HT-29 (cell line): ENCODE measurements around the gene MORN1. TPM values are rescaled to one million over a fixed set of nuclear protein-coding genes. Genes with fewer than 3 reads are reported as not detected.
A peak's percentile ranks its signal among the peaks of the same experiment; 100 is the strongest.
"Not testable (repeated sequence)": the region's sequence is repeated elsewhere in the genome, so short reads cannot be mapped to it uniquely, and the experiment has no call there.

Experiments
- DNase-seq: peaks from one replicate; pipeline ENCODE4 v3.0.0-alpha.2; 2015; ENCODE audit warnings: low spot score
- total RNA-seq: library from RNA; depleted of rRNA; stranded (reverse); fragments of >200 nt; shearing (Covaris generic); gene quantifications from 2 replicates; pipeline ENCODE4 v1.2.3, GENCODE V29; 2014; rRNA removed

MORN1 gene
- total RNA-seq, result 19.3 and 23.6 TPM in 2 replicates

- DNase-seq, result peak; percentile 98
These were observed at the start of gene MORN1, which contains the start of gene RER1 for GRCh38 chr1:2391041-2391930. MORN1 (minus strand) TSS chr1:2391554; CDS start chr1:2391533, 21 bp downstream. RER1 (plus strand) TSS chr1:2391841; CDS start chr1:2395791, 3,950 bp downstream.

GRCh38 chr1:2440346-2440745, 49.0 kb upstream of the MORN1 start:
- DNase-seq, result not testable (repeated sequence)

GRCh38 chr1:2439369-2439768, 48.0 kb upstream of the MORN1 start:
- no peak for DNase-seq

GRCh38 chr1:2438641-2439040, 47.3 kb upstream of the MORN1 start:
- no peak for DNase-seq

- no peak for DNase-seq
These were observed 46.7 kb upstream of the MORN1 start for GRCh38 chr1:2438038-2438437.

GRCh38 chr1:2437617-2438016, 46.3 kb upstream of the MORN1 start:
- no peak for DNase-seq

GRCh38 chr1:2436876-2437275, 45.5 kb upstream of the MORN1 start:
- no peak for DNase-seq

- no peak for DNase-seq
These were observed 44.5 kb upstream of the MORN1 start for GRCh38 chr1:2435746-2436355.

- no peak for DNase-seq
These were observed 43.7 kb upstream of the MORN1 start for GRCh38 chr1:2435091-2435490.

GRCh38 chr1:2433936-2434655, 42.7 kb upstream of the MORN1 start:
- no peak for DNase-seq

- no peak for DNase-seq
These were observed 41.8 kb upstream of the MORN1 start for GRCh38 chr1:2433196-2433595.

GRCh38 chr1:2432441-2432844, 41.1 kb upstream of the MORN1 start:
- no peak for DNase-seq

GRCh38 chr1:2431518-2431917, 40.2 kb upstream of the MORN1 start:
- no peak for DNase-seq

- DNase-seq, result no peak
These were observed 39.7 kb upstream of the MORN1 start for GRCh38 chr1:2431103-2431502.

- no peak for DNase-seq
These were observed 39.2 kb upstream of the MORN1 start for GRCh38 chr1:2430592-2430973.

- peak; percentile 42 for DNase-seq
These were observed 38.6 kb upstream of the MORN1 start for GRCh38 chr1:2429780-2430591.

- no peak for DNase-seq
These were observed 37.1 kb upstream of the MORN1 start for GRCh38 chr1:2428490-2428889.

GRCh38 chr1:2427976-2428375, 36.6 kb upstream of the MORN1 start:
- DNase-seq, result no peak

GRCh38 chr1:2427051-2427450, 35.7 kb upstream of the MORN1 start:
- no peak for DNase-seq

- no peak for DNase-seq
These were observed 35.2 kb upstream of the MORN1 start for GRCh38 chr1:2426540-2426939.

- no peak for DNase-seq
These were observed 34.5 kb upstream of the MORN1 start for GRCh38 chr1:2425892-2426291.
